ENCODE data around the gene TBC1D25. TPM values are rescaled to one million over a fixed set of nuclear protein-coding genes. Genes with fewer than 3 reads are reported as not detected.

Gene TBC1D25
- total and polyA plus RNA-seq, 2 of the 4 experiments (the other 2 are of a cell fraction) = 11.3 to 15.9 TPM

- Histone ChIP-seq H4K20me1 (ENCODE audit: insufficient read depth, low read length) (peaks cover 9% of the 10 kb centered on the region; the same call in 1 of the 2 replicates), H2AK5ac (ENCODE audit: low read depth, low read length) (no peak overlapping the region), H3K23ac (ENCODE audit: low read depth, low read length) (no peak overlapping the region), H3K9me1 (ENCODE audit: insufficient read depth, low read length) (peaks cover 5% of the 10 kb centered on the region; the same call in 1 of the 2 replicates), H3K4me1 (ENCODE audit: control insufficient read depth, insufficient read depth, low read length) (no peaks in the 10 kb centered on the region), H2AK9ac (replicated peaks; ENCODE audit: low read depth, low read length, poor library complexity) (no peak overlapping the region), H2BK15ac (ENCODE audit: low read depth, low read length) (peak overlapping the region; percentile 27; the same call in 1 of the 3 replicates), H3K79me1 (ENCODE audit: low read depth in 1 of 2, low read length in 2 of 2) (peaks cover 7 to 14% of the 10 kb centered on the region in 2 experiments; a peak in 3 of 4 replicates), H4K91ac (ENCODE audit: insufficient read depth, low read depth, low read length) (peak overlapping the region; percentile 49; the same call in 1 of the 2 replicates), H2BK20ac (ENCODE audit: low read depth, low read length) (no peak overlapping the region), H4K8ac (ENCODE audit: low read depth in 2 of 2, low read length in 2 of 2) (peak overlapping the region; percentile 43 to 96; a peak in 2 of 4 replicates), H3K4me3 (ENCODE audit: insufficient read depth, low read depth, low read length) (peak overlapping the region; percentile 89), H3K27ac (ENCODE audit: insufficient read depth, low read length) (peak overlapping the region; percentile 25; the same call in 1 of the 2 replicates), H2AFZ (replicated peaks; ENCODE audit: low read length, poor library complexity) (peak overlapping the region; percentile 85), H3K9me3 (ENCODE audit: control insufficient read depth, insufficient read depth, low read length) (no peaks in the 10 kb centered on the region), H3K56ac (ENCODE audit: extremely low read depth, insufficient read depth, low read length) (no peak overlapping the region), H3K4me2 (ENCODE audit: low read depth, low read length) (0 out of 2 replicates have a peak overlapping the region, but pooled peaks have one; percentile 4), H3K4ac (ENCODE audit: low read depth, low read length) (peak overlapping the region; percentile 75), H2BK120ac (ENCODE audit: low read depth, low read length) (peak overlapping the region; percentile 70; the same call in 1 of the 2 replicates), H3K27me3 (ENCODE audit: control insufficient read depth, insufficient read depth, low read length) (no peaks in the 10 kb centered on the region), H2BK5ac (ENCODE audit: low read depth, low read length, poor library complexity, severe bottlenecking) (no peak overlapping the region), H3K18ac (ENCODE audit: low read depth, low read length) (no peak overlapping the region), H3K9ac (ENCODE audit: low read depth, low read length) (peak overlapping the region; percentile 12; the same call in 1 of the 2 replicates), H3K36me3 (ENCODE audit: control insufficient read depth, insufficient read depth, low read length) (peaks cover 2% of the 10 kb centered on the region), H4K5ac (ENCODE audit: low read depth, low read length) (peak overlapping the region; percentile 53; the same call in 1 of the 2 replicates), H3K14ac (replicated peaks; ENCODE audit: low read depth, low read length) (no peak overlapping the region; the same call in 1 of the 2 replicates)
- intact Hi-C loops (cut with micrococcal nuclease) = no loop called here
- 93% methylated on average over 11 of the region's 23 CpGs; no CpG with 5 or more reads in 1 of the 2 experiments for WGBS, 2 experiments (ENCODE audit: extremely low coverage in 2 of 2, insufficient read length in 1 of 2)
- no peak for ATAC-seq (ENCODE audit: low read depth)
- ChIA-PET POLR2A (ENCODE audit: unreplicated experiment) (interaction anchor here (0.7 kb wide), 2 partner anchors 18 to 42 kb away, joined by 3 to 13 read pairs; no protein-coding TSS in a partner anchor), CTCF (interaction anchor here (0.7 kb wide), 1 partner anchor 11 kb away, joined by 8 read pairs; no protein-coding TSS in a partner anchor)
- DNase-seq = no peak
- dilution Hi-C loops (cut with HindIII; ENCODE audit: low sequenced_read_pairs, unreplicated experiment) = no loop called here
- in situ Hi-C loops (cut with MboI; ENCODE audit: low sequenced_read_pairs) = no loop called here
- BruUV-seq (replicated peaks) = no TSS peak
- TF ChIP-seq POLR2A (IDR thresholded peaks at IDR 0.05; ENCODE audit: low read depth, low read length) (no peak), NFE2L2 (IDR thresholded peaks at IDR 0.05; ENCODE audit: low read depth, low read length) (no peak), SMC3 (IDR thresholded peaks at IDR 0.05; ENCODE audit: low read depth, low read length) (no peak), MXI1 (IDR thresholded peaks at IDR 0.05; ENCODE audit: borderline replicate concordance, low read depth, low read length) (no peak), CEBPB (IDR thresholded peaks at IDR 0.05; ENCODE audit: low read depth, low read length) (no peak), ELK1 (IDR thresholded peaks at IDR 0.05; ENCODE audit: borderline replicate concordance, low read depth, low read length) (no peak), RAD21 (IDR thresholded peaks at IDR 0.05; ENCODE audit: low read length) (no peak), MAFK (IDR thresholded peaks at IDR 0.05; ENCODE audit: low read depth, low read length) (no peak), FOS (IDR thresholded peaks at IDR 0.05; ENCODE audit: low read depth, low read length) (no peak), RCOR1 (IDR thresholded peaks at IDR 0.05; ENCODE audit: insufficient replicate concordance, low read length) (no peak), USF2 (IDR thresholded peaks at IDR 0.05; ENCODE audit: low read depth, low read length) (no peak), MAZ (IDR thresholded peaks at IDR 0.05; ENCODE audit: borderline replicate concordance, low read depth, low read length) (no peak), CTCF (conservative IDR thresholded peaks at IDR 0.05; ENCODE audit: low read depth, low read length) (no peak), BHLHE40 (IDR thresholded peaks at IDR 0.05; ENCODE audit: low read depth, low read length) (no peak)
Measured at GRCh38 chrX:48538641-48539344, 721 bp upstream of the TBC1D25 start.

Measured in IMR-90 (cell line).